SK-N-SH (cell line): ENCODE measurements around the gene PNKP. TPM values are rescaled to one million over a fixed set of nuclear protein-coding genes. Genes with fewer than 3 reads are reported as not detected.

Source experiments
- CTCF ChIA-PET: fragments of 300-600, 350-600 bp; formaldehyde crosslinking; extraction: SDS; loops from one replicate; lab custom pipeline; 2021; lab: Yijun Ruan, JAX
- POLR2A ChIA-PET: fragments of 350-600 bp; sonication (Branson Sonifier 250); formaldehyde crosslinking; extraction: SDS; loops from one replicate; lab custom pipeline; 2020; ENCODE audit warnings: antibody characterized with exemption, inconsistent platforms; lab: Yijun Ruan, JAX
- DNase-seq: peaks from one replicate; pipeline ENCODE4 v3.0.0; 2012
- H2AFZ ChIP-seq: fragments of 200-600 bp; sonication (generic); 2 replicates; pipeline ENCODE4 v1.8.1; 2016; ENCODE audit warnings: antibody characterized with exemption, mild to moderate bottlenecking, low read depth
- H3F3A ChIP-seq: fragments of 200-600 bp; sonication (generic); replicated peaks from 2 replicates; pipeline ENCODE3; 2016; ENCODE audit warnings: antibody characterized with exemption, mild to moderate bottlenecking; ENCODE audit not compliant: insufficient read depth
- H3K27ac ChIP-seq, 2 experiments: fragments of 200-500 bp in 1 of 2; fragments of 200-600 bp in 1 of 2; sonication (Bioruptor generic) in 1 of 2; sonication (generic), shearing (Covaris generic) in 1 of 2; 2 replicates each; pipeline versions ENCODE4 v1.5.1 to v1.6.1; 2014 to 2016; ENCODE audit warnings: low read depth in 2 of 2, inconsistent platforms in 1 of 2, low read length in 1 of 2, mild to moderate bottlenecking in 1 of 2, mixed read lengths in 1 of 2
- H3K27me3 ChIP-seq: fragments of 200-600 bp; sonication (generic), shearing (Covaris generic); 2 replicates; pipeline ENCODE4 v1.6.1; 2016; ENCODE audit warnings: mixed run types; ENCODE audit not compliant: insufficient read depth
- H3K36me3 ChIP-seq, 2 experiments: fragments of 200-500 bp in 1 of 2; fragments of 200-600 bp in 1 of 2; sonication (Bioruptor generic) in 1 of 2; sonication (generic) in 1 of 2; replicated peaks in 1 of 2; 2 replicates each; pipeline versions ENCODE3 to v1.5.1; 2014 to 2016; ENCODE audit warnings: low read length in 1 of 2, mild to moderate bottlenecking in 1 of 2; ENCODE audit not compliant: insufficient read depth in 2 of 2, control insufficient read depth in 1 of 2
- H3K4me1 ChIP-seq, 2 experiments: fragments of 200-500 bp in 1 of 2; fragments of 200-600 bp in 1 of 2; sonication (Bioruptor generic) in 1 of 2; sonication (generic), shearing (Covaris generic) in 1 of 2; 2 replicates each; pipeline versions ENCODE4 v1.5.1 to v1.6.1; 2014 to 2016; ENCODE audit warnings: low read depth in 1 of 2, low read length in 1 of 2, mixed run types in 1 of 2; ENCODE audit not compliant: insufficient read depth in 2 of 2, control insufficient read depth in 1 of 2
- H3K4me2 ChIP-seq: fragments of 200-600 bp; sonication (generic), shearing (Covaris generic); 2 replicates; pipeline ENCODE4 v1.6.1; 2017; ENCODE audit warnings: mixed run types
- H3K4me3 ChIP-seq, 2 experiments: fragments of 200-500 bp in 1 of 2; fragments of 200-600 bp in 1 of 2; sonication (Bioruptor generic) in 1 of 2; sonication (generic), shearing (Covaris generic) in 1 of 2; 2 replicates each; pipeline versions ENCODE4 v1.5.1 to v1.8.1; 2014 to 2016; ENCODE audit warnings: low read depth in 2 of 2, inconsistent platforms in 1 of 2, low read length in 1 of 2, mild to moderate bottlenecking in 1 of 2, mixed read lengths in 1 of 2, moderate library complexity in 1 of 2
- H3K79me2 ChIP-seq: fragments of 200-600 bp; sonication (generic); 2 replicates; pipeline ENCODE4 v1.8.1; 2017; ENCODE audit warnings: mild to moderate bottlenecking; ENCODE audit not compliant: insufficient read depth
- H3K9ac ChIP-seq: fragments of 200-600 bp; sonication (generic); 2 replicates; pipeline ENCODE4 v1.6.1; 2017; ENCODE audit warnings: mixed run types
- H3K9me2 ChIP-seq: fragments of 200-600 bp; sonication (generic); 2 replicates; pipeline ENCODE4 v1.6.1; 2017; ENCODE audit warnings: mixed run types
- H3K9me3 ChIP-seq: fragments of 200-600 bp; sonication (generic); 2 replicates; pipeline ENCODE4 v1.6.1; 2017; ENCODE audit warnings: mixed run types, mild to moderate bottlenecking, moderate library complexity
- H4K20me1 ChIP-seq: fragments of 200-600 bp; sonication (generic); 2 replicates; pipeline ENCODE4 v1.6.1; 2017; ENCODE audit warnings: mild to moderate bottlenecking, mixed run types; ENCODE audit not compliant: insufficient read depth
- CTCF ChIP-seq: fragments of 200-600 bp; sonication (generic); IDR thresholded peaks from 2 replicates; pipeline ENCODE4 v1.6.1; 2017; ENCODE audit warnings: antibody characterized with exemption, mild to moderate bottlenecking, moderate library complexity
- FOSL2 ChIP-seq: IDR thresholded peaks from 2 replicates; pipeline ENCODE4 v1.4.0; 2012; ENCODE audit warnings: low read depth, mild to moderate bottlenecking, moderate library complexity, borderline replicate concordance
- GABPA ChIP-seq: IDR thresholded peaks from 2 replicates; pipeline ENCODE4 v1.4.0; 2012; ENCODE audit warnings: low read depth, mild to moderate bottlenecking
- IRF3 ChIP-seq: fragments of 150-350 bp; IDR thresholded peaks from 2 replicates; pipeline ENCODE4 v1.6.1; 2016; ENCODE audit warnings: mild to moderate bottlenecking, low read depth, low read length
- MAX ChIP-seq: IDR thresholded peaks from 2 replicates; pipeline ENCODE4 v1.4.0; 2012; ENCODE audit warnings: low read depth
- MEF2A ChIP-seq: IDR thresholded peaks from 2 replicates; pipeline ENCODE4 v1.4.0; 2012; ENCODE audit warnings: low read depth, borderline replicate concordance
- PBX3 ChIP-seq: IDR thresholded peaks from 2 replicates; pipeline ENCODE4; 2012
- RFX5 ChIP-seq: IDR thresholded peaks from 2 replicates; pipeline ENCODE4 v1.6.1; 2012; ENCODE audit warnings: mild to moderate bottlenecking, improper control_type of control experiment, low read length
- SIN3A ChIP-seq: IDR thresholded peaks from 2 replicates; pipeline ENCODE4 v1.6.1; 2012; ENCODE audit warnings: low read depth, mild to moderate bottlenecking, low read length, moderate library complexity, borderline replicate concordance
- TCF12 ChIP-seq: IDR thresholded peaks from 2 replicates; pipeline ENCODE4 v1.4.0; 2012
- TEAD4 ChIP-seq: IDR thresholded peaks from 2 replicates; pipeline ENCODE4 v1.4.0; 2012; ENCODE audit warnings: mild to moderate bottlenecking, borderline replicate concordance; ENCODE audit not compliant: insufficient read depth
- WGBS: methylation state at CpG from one replicate; pipeline ENCODE4 v1.1.6; 2017; ENCODE audit warnings: low lambda C conversion rate; 5-methylcytosine and 5-hydroxymethylcytosine counted together
- polyA plus RNA-seq, 3 experiments: library from polyadenylated mRNA; depleted of rRNA; stranded (reverse); fragments of >200 nt; gene quantifications; 2 replicates each; pipeline ENCODE4 v1.2.3, GENCODE V29; 2012

PNKP gene
- polyA plus RNA-seq, 1 of the 3 experiments (the other 2 are of a cell fraction): 52.0 TPM

GRCh38 chr19:49887665-49888509 is 20.5 kb upstream of the PNKP start:
- H2AFZ ChIP-seq: no peak overlapping the region
- H3K4me2 ChIP-seq: no peak overlapping the region
- TF ChIP-seq CTCF (no peak), PBX3 (no peak), FOSL2 (no peak), IRF3 (no peak), TEAD4 (no peak), MAX (no peak), RFX5 (no peak), MEF2A (no peak), TCF12 (no peak), SIN3A (no peak), GABPA (no peak)
- TF ChIP-seq, all 33 proteins: peak for 0
- H3K27ac ChIP-seq: no peak overlapping the region
- H3K9me2 ChIP-seq: no peaks in the 10 kb centered on the region
- WGBS: 96% methylated on average over 28 of the region's 54 CpGs
- H4K20me1 ChIP-seq: no peaks in the 10 kb centered on the region
- no peak overlapping the region for H3K4me3 ChIP-seq
- H3K9me3 ChIP-seq: no peaks in the 10 kb centered on the region
- peaks cover 0 to 13% of the 10 kb centered on the region in 2 experiments; a peak in 1 of 4 replicates for H3K4me1 ChIP-seq
- DNase-seq: no peak
- peaks cover 10% of the 10 kb centered on the region for H3F3A ChIP-seq
- no peaks in the 10 kb centered on the region for H3K27me3 ChIP-seq
- peaks cover 10 to 20% of the 10 kb centered on the region in 2 experiments for H3K36me3 ChIP-seq
- no peak overlapping the region for H3K9ac ChIP-seq
- ChIA-PET POLR2A (interaction anchor here (0.8 kb wide), 1 partner anchor 11 kb away, joined by 3 read pairs; the partner anchor contains the start of gene AKT1S1), CTCF (interaction anchor here (1.2 kb wide), 1 partner anchor 10 kb away, joined by 3 read pairs; no protein-coding TSS in a partner anchor)
- no peaks in the 10 kb centered on the region for H3K79me2 ChIP-seq
